Activated T-helper 9 cell treated with anti-CD3 and anti-CD28 coated beads, Interleukin-2, amount 50 U/mL, for 16 hours (primary cell): Measurements from ENCODE around the gene GNAO1.

ENCODE experiments used
- DNase-seq: peaks from one replicate; pipeline ENCODE4 v3.0.0-alpha.2; 2020; ENCODE audit warnings: low read depth

GNAO1 gene

DNA sequence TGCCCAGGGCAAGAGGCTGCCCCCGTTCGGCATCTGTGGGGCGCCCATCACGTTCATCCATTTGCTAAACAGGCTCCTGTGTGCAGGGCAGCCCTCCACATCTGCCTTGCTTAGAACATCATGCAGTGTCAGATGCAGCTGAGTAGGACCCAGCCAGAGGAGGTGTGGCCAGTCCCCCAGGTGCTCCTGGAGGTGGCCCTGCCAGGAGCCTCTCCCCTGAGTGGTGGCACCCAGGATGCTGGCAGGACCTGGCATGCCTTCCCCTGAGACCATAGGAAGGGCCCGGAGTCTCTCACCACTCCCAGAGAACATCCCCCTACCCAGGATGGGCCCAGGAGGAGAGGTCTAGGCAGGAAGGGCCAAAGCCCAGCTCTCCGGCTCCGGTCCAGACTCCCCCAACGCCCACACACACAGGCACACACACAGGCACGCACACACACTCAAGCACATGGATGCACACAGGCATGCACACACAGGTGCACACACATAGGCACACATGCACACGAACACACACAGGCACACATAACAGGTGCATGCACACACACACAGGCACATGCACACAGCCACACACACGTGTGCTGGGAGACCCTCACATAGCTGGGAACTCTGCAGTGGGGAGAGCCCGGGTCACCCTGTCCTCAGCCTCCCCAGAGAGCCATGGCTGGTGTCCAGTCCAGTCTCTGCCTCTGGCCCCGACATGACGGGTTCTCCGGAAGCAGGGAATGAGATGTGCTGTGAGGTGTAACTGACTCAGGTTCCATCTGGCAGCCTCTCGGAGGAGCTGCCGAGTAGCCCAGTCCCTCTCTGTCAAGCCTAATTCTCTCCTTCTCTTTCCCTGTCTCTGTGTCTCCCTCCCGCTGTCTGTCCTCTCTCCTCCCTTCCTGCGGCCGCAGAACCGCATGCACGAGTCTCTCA lies 159.5 kb downstream of the GNAO1 start:
- DNase-seq = no peak

GRCh38 chr16:56351481-56351880 lies 160.2 kb downstream of the GNAO1 start:
- no peak for DNase-seq

DNA sequence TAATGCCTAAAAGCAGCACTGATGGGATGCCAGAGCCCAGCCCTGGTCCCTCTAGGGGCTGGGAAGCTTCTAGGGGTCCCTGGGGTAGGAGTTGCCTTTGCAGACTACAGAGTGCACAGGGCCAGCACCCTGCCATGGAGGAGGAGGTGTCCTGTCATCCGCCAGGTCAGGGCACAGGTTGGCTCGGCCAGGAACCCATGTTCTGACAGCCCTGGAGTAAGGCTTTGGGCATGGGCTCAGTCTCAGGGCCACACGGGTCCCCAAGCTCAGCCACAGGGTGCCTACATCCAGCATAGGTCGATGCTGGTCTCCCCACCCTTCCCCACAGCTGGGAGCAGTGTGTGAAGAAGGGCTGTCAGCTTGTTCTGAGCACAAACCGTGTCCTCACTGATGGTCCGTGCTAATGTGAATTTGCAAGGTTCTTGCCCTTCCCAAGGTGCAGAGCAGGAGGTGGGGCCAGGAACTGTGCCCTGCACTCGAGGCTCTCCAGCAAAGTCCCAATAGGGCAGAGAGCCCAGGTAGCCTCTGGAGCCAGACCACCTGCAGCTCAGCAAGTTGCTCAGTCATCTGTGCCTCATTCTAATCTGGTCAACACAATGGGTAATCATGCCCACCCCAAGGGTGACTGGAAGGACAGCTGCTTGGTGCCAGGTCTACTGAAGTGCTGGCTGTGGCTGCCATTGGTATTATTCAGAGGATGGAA lies 161.2 kb downstream of the GNAO1 start:
- DNase-seq = no peak

DNA sequence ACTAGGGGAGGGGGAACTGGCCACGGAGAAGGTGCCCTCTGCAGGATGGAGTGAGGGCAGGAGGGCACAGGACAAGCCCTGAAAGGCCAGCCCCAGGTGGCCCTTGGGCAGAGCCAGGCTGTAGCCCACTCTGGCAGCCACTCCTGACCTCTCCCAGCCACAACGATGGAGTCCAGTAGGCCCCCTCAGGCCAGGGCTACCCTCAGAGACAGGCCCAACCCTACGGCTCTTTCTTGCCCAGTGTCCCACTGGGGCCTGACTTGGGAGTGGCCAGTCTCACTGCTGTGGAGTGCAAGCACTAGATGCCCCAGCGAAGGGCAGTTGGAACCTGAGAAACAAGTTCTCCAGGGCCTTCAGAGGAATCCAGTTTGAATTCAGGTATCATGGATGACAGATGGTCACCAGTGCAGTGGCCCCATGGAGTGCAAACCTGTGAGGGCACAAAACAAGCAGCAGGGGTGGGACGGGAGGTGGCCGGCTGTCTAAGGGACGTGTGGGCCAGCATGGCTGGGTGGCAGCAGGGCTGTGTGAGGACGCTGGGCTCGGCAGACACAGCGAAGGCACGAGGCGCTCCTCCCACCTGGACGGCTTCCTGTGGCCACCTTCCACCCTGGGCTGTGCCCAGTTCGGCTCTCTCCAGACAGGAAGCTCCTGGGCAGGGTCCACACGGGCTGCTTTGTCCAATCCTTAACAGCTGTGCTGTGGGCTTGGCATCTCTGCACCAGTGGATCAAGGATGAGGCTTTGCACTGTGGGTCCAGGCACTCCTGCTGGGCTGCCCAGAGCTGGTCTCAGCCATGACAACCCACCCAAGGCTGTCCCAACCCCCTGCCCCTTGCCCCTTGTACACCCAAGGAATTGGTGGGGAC lies 162.0 kb downstream of the GNAO1 start:
- no peak for DNase-seq

DNA sequence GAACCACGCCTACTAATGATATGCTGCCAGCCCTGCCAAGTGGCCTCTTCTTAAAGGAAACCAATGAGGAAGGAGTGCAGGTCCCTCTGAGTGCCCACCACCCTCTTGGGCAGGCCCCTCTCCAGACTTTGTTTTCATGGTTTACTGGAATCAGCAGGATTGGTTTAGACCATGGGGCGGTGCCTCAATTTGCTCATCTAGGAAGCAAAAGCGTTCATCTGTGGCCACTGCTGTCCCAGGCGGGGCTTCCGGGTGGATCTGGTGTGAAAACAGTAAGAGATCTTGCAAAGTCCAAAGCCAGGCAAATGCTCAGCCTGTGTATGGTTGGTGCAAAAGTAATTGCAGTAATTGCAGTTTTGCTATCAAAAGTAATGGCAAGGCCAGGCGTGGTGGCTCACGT lies 162.7 kb downstream of the GNAO1 start:
- DNase-seq = no peak

GRCh38 chr16:56354746-56355145 lies 163.5 kb downstream of the GNAO1 start:
- DNase-seq = no peak

GRCh38 chr16:56355221-56355620 lies 163.9 kb downstream of the GNAO1 start:
- no peak for DNase-seq

- DNase-seq = no peak
These were observed 164.5 kb downstream of the GNAO1 start for GRCh38 chr16:56355786-56356275.

- DNase-seq = peak; percentile 36
These were observed 165.3 kb downstream of the GNAO1 start for GRCh38 chr16:56356276-56357240.

GRCh38 chr16:56357241-56357764 lies 166.0 kb downstream of the GNAO1 start:
- no peak for DNase-seq

GRCh38 chr16:56357765-56358322 lies 166.6 kb downstream of the GNAO1 start:
- no peak for DNase-seq

DNA sequence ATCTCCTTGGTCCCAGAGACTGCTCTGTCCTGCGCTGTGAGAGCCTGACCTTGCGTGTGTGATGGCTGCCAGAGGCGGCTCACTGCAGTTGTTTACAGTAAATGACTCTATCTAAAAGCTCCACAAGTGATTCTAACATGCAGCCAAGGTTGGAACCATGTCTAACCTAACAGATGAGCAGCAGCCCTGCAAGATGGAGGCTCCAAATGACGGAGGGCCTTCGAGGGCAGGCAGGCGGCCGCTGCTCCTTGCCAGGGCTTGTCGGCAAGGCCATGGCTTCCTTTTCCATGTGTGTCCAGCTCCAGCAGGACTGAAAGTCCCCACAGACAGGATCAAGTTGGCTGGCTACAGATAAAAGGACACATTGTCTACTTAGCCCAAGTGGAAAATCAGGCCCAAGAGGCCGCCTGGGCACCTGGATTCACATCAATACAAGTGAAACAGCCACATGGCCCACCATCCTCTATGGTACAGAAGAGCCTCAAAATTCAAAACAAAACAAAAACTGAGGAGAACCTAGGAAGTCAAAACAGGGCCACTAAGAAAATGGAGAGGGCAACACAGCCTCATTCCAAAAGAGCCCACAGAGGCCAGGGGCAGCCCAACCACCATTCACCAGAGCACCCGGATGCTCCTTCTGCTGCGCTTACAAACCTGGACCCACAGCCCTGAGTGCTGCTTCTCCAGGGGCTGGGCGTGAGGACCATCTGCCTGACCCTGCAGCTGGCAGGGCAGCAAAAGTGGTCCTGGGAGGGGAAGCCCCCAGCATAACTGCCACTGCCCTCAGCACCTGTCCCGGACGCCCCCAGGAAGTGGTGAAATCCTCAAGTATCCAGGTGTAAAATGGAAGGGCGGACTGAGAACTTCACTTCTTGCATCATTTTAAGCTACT lies 169.1 kb downstream of the GNAO1 start:
- no peak for DNase-seq

- no peak for DNase-seq
These were observed 170.9 kb downstream of the GNAO1 start for GRCh38 chr16:56362057-56362655.

GRCh38 chr16:56362706-56363105 lies 171.4 kb downstream of the GNAO1 start:
- DNase-seq = no peak

- DNase-seq = no peak
These were observed 172.0 kb downstream of the GNAO1 start for GRCh38 chr16:56363181-56363716.

GRCh38 chr16:56363781-56364565 lies 172.7 kb downstream of the GNAO1 start:
- DNase-seq = no peak

DNA sequence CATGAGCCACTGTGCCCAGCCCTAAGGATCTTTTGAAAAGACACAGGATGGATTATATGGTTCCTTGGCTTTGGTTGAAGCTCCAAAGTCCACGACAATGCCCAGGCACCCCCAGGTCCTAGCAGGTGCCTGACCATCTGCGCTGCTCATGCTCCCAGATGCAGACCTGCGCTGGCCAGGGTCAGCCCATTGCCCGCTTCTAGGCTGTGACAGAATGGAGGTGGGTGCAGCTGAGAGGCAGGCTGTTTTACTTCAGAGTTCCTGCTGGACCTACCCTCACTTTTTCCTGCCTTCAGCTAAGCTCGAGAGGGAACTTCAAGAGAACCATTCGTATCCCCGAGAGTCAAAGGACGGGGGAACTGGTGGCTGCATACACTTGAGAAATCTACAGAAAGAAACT lies 173.6 kb downstream of the GNAO1 start:
- DNase-seq = no peak

GRCh38 chr16:56365552-56365951 lies 174.3 kb downstream of the GNAO1 start:
- DNase-seq = no peak
